Measurements from ENCODE around the gene PAK3.

Gene PAK3

GRCh38 chrX:111095974-111096895, at the start of gene PAK3:
Gene PAK3, plus strand, starts transcription at chrX:111096191. Its CDS starts 26,913 bp downstream, at chrX:111123104.
- DNase-seq (ENCODE audit: low read depth): no peak

- DNase-seq (ENCODE audit: low read depth): no peak
These were observed 48.4 kb upstream of the PAK3 start for GRCh38 chrX:111047575-111047974.

GRCh38 chrX:111052478-111052877, 43.5 kb upstream of the PAK3 start:
- no peak for DNase-seq (ENCODE audit: low read depth)

- no peak for DNase-seq (ENCODE audit: low read depth)
These were observed 24.3 kb upstream of the PAK3 start for GRCh38 chrX:111071542-111072277.

- DNase-seq (ENCODE audit: low read depth): no peak
These were observed 12.9 kb upstream of the PAK3 start for GRCh38 chrX:111083081-111083480.

GRCh38 chrX:111086591-111087006, 9.4 kb upstream of the PAK3 start:
- no peak for DNase-seq (ENCODE audit: low read depth)

- DNase-seq (ENCODE audit: low read depth): no peak
These were observed 7.4 kb upstream of the PAK3 start for GRCh38 chrX:111088628-111089027.

GRCh38 chrX:111090458-111090857, 5.5 kb upstream of the PAK3 start:
- no peak for DNase-seq (ENCODE audit: low read depth)

GRCh38 chrX:111098874-111099273, 2.9 kb downstream of the PAK3 start:
- peak; percentile 56 for DNase-seq (ENCODE audit: low read depth)

- DNase-seq (ENCODE audit: low read depth): no peak
These were observed 4.2 kb downstream of the PAK3 start for GRCh38 chrX:111100191-111100590.

- DNase-seq (ENCODE audit: low read depth): no peak
These were observed 5.6 kb downstream of the PAK3 start for GRCh38 chrX:111101580-111101979.

GRCh38 chrX:111102636-111103035, 6.6 kb downstream of the PAK3 start:
- DNase-seq (ENCODE audit: low read depth): no peak

GRCh38 chrX:111103246-111103645, 7.3 kb downstream of the PAK3 start:
- DNase-seq (ENCODE audit: low read depth): no peak

- no peak for DNase-seq (ENCODE audit: low read depth)
These were observed 14.2 kb downstream of the PAK3 start for GRCh38 chrX:111110098-111110775.

GRCh38 chrX:111114806-111115205, 18.8 kb downstream of the PAK3 start:
- DNase-seq (ENCODE audit: low read depth): no peak

- no peak for DNase-seq (ENCODE audit: low read depth)
These were observed 20.7 kb downstream of the PAK3 start for GRCh38 chrX:111116666-111117065.

GRCh38 chrX:111119341-111119740, 23.4 kb downstream of the PAK3 start:
- DNase-seq (ENCODE audit: low read depth): no peak

GRCh38 chrX:111123125-111123524, 27.1 kb downstream of the PAK3 start:
- no peak for DNase-seq (ENCODE audit: low read depth)

- no peak for DNase-seq (ENCODE audit: low read depth)
These were observed 27.7 kb downstream of the PAK3 start for GRCh38 chrX:111123606-111124179.

- no peak for DNase-seq (ENCODE audit: low read depth)
These were observed 28.4 kb downstream of the PAK3 start for GRCh38 chrX:111124418-111124817.

- no peak for DNase-seq (ENCODE audit: low read depth)
These were observed 31.0 kb downstream of the PAK3 start for GRCh38 chrX:111127038-111127437.

- DNase-seq (ENCODE audit: low read depth): no peak
These were observed 33.9 kb downstream of the PAK3 start for GRCh38 chrX:111129921-111130320.

Measured in activated T-helper 1 cell treated with Interleukin-2 at 50 U/mL for 16 hours (primary cell).